MM.1S (cell line): ENCODE measurements around the gene URI1.

Source experiments
- CTCF ChIP-seq: fragments of 300-600 bp; sonication (generic); IDR thresholded peaks from 2 replicates; pipeline ENCODE4 v1.5.1; 2016; ENCODE audit warnings: antibody characterized with exemption, low read length, mixed read lengths
- EZH2 ChIP-seq: fragments of 300-600 bp; sonication (generic); optimal IDR thresholded peaks from 2 replicates; pipeline ENCODE3; 2017; ENCODE audit warnings: low read depth, mild to moderate bottlenecking, antibody characterized with exemption, low read length, mixed read lengths

- TF ChIP-seq CTCF (no peak), EZH2 (no peak)
Observed at GRCh38 chr19:30014770-30015169, 72.7 kb downstream of the URI1 start.
